GM18511 (cell line): ENCODE measurements around the gene MYO1C.
A peak's percentile ranks its signal among the peaks of the same experiment; 100 is the strongest.
"Not testable (repeated sequence)": the region's sequence is repeated elsewhere in the genome, so short reads cannot be mapped to it uniquely, and the experiment has no call there.

Source experiments
- ATAC-seq: cut with Tn5 transposase; IDR thresholded peaks from one replicate; pipeline ENCODE4 v1.9.1; 2021; ENCODE audit warnings: mild to moderate bottlenecking, moderate library complexity; ENCODE audit not compliant: unreplicated experiment

The MYO1C gene, protein sequence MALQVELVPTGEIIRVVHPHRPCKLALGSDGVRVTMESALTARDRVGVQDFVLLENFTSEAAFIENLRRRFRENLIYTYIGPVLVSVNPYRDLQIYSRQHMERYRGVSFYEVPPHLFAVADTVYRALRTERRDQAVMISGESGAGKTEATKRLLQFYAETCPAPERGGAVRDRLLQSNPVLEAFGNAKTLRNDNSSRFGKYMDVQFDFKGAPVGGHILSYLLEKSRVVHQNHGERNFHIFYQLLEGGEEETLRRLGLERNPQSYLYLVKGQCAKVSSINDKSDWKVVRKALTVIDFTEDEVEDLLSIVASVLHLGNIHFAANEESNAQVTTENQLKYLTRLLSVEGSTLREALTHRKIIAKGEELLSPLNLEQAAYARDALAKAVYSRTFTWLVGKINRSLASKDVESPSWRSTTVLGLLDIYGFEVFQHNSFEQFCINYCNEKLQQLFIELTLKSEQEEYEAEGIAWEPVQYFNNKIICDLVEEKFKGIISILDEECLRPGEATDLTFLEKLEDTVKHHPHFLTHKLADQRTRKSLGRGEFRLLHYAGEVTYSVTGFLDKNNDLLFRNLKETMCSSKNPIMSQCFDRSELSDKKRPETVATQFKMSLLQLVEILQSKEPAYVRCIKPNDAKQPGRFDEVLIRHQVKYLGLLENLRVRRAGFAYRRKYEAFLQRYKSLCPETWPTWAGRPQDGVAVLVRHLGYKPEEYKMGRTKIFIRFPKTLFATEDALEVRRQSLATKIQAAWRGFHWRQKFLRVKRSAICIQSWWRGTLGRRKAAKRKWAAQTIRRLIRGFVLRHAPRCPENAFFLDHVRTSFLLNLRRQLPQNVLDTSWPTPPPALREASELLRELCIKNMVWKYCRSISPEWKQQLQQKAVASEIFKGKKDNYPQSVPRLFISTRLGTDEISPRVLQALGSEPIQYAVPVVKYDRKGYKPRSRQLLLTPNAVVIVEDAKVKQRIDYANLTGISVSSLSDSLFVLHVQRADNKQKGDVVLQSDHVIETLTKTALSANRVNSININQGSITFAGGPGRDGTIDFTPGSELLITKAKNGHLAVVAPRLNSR

DNA sequence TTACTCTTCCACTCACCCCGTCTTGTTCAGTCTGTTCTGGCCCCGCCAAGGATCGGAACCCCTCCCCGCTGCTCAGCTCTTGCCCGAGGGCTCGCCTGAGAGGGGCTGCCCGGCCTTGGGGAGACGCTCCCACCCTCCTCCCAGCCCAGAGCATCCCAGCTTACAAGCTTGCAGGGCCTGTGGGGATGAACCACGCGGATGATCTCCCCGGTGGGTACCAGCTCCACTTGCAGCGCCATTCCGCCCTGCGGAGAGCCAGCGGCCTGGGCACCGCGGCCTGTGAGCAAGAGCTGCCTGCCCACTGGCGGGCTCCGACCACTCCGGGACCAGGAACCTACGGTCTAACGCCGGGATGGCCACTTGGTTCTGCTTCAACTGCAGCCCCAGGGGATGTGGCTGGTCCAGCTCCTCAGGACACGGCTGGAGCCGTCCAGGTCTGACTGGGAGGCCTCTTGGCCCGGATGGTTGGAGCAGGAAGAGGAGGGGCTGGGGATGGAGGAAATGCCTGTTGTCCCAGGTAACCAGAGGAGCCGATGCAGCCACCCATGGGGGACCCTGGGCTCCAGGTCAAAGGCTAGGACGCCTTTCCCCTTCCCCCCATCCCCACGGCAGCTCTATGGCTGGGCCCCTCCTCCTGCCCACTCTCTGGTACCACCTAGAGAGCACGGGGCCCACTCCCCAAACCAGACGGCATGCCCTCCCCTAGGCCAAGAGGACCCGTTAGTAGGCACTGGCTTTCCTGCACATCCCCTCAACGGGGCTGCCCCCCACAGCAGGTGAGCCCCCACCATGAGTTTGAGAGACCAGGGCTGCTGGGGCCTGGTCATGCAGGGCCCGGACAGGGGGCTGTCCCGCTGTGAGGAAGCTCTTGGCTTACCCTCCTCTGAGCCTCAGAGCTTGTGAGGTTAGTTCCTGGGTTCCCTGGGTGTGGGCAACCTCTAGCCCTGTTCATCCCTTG lies at the start of gene MYO1C:
MYO1C (minus strand) TSS at position 438 of the 958 bp plus-strand sequence; CDS start at position 239, 199 bp downstream.
- ATAC-seq = no peak

DNA sequence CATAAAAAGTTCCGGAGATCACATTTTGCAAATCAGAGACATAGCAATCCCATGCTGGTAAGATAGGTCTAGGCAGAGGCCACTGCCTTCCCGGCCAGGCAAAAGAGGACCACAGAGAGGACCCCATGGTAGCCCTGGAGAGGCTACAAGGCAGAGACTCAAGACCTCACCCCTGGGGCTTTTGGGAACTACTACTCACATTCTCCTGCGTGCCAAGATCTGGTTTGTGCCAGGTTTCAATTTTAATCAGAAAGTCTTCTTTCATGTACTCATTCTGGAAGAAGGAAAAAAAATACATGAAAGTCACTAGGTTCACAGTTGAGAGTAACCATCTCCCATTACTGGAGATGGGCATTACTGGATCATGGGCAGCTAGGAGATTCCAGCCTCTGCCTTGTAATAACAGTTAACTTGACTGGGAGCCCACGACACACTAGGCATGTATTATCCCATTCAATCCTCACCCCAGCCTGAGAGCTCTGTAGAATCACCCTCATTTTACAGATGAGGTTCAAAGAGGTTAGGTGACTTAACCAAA lies 49.0 kb upstream of the MYO1C start:
- ATAC-seq = no peak

DNA sequence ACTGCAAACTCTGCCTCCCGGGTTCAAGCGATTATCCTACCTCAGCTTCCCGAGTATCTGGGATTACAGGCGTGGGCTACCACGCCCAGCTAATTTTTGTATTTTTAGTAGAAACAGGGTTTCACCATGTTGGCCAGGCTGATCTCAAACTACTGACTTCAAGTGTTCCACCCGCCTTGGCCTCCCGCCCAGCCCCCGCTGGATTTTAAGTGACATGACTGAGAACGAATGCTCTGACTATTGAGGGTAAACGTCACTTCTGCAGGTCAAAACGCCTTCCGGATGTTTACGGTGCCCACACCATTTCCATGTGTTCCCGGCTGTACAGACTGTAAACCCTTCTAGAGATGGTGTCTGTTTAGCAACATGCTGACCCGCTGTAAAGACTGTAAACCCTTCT lies 47.3 kb upstream of the MYO1C start:
- ATAC-seq = no peak

DNA sequence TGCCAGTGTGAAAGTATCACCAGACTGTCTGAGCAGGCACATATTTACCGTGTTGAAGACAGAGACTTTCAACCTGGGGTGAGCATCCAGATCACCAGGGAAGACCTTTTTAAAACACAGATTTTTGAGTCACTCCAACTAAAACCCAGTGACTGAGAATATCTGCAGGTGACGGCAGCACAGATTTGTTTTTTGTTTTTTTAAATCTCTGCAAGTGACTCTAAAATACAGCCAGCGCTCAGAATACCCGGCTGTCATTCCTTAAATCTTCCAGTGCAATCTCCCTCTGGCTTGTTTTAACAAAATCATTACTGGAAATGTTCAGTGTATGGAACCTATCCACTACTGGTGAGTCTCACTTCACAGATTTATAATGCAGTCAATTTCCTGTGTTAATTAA lies 43.3 kb upstream of the MYO1C start:
- ATAC-seq = no peak

DNA sequence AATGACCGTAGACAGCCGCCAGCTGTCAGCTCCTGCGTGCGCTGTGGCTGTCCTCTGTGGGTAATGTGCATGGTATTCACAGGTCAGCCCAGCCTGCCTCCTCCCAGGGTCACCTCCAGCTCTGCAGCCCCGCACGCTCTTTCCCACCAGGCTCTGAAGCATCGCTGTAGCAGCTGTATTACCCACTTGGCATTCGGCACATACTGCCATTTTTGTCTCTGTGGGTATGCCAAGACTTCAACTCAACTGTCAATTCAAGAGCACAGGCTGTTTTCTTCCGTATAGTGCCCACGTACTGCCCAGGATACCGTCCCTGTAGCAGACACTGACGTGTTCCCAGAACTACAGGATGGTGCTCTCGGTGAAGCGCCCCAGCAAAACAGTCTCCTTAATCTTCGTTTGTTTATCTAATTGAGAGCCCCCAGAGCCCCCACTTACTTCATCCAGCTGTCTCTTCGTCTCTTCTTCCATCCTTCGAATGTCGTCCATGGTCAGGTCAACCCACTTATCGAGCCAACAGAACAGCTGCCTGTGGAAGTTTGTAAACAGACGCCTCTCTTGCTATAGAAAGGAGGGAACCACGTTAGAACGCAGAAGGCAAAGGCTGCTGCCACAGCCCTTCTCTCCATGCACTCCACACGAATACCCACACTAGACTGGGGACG lies 41.3 kb upstream of the MYO1C start:
- no peak for ATAC-seq

DNA sequence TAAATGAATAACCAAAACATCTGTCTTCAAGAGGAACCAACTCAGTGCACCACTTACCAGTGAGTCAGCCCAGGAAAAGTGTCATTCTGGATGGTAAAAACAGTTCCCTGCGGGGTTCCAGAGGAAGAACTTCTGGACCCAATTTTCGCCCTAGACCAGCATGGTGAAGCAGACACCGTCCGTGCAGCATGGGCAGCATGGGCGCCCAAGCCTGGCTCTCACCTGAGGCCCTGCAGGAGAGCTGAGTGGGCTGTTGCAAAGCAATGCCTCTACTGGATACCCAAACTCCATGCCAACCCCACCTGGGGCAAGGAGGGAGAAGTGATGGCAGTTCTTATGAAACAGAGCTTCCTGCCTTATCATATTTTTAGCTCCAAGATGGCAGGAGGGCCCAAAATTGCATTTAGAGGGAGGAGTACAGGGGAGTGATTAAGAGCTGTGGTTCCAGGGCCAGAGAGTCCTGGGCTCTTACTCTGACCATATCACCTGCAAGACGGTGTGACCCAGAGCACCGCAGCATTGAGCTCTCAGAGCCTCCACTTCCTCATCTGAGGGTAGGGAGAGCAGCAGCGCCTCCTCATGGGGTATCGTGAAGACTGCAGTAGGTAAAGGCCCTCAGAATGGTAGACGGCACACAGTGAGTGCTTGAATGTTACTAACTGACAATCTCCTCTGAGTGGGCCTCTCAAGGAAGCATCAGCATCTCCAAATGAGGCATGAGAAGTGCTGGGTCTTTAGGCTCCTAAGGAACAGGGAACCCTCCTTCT lies 40.5 kb upstream of the MYO1C start:
- ATAC-seq = no peak

DNA sequence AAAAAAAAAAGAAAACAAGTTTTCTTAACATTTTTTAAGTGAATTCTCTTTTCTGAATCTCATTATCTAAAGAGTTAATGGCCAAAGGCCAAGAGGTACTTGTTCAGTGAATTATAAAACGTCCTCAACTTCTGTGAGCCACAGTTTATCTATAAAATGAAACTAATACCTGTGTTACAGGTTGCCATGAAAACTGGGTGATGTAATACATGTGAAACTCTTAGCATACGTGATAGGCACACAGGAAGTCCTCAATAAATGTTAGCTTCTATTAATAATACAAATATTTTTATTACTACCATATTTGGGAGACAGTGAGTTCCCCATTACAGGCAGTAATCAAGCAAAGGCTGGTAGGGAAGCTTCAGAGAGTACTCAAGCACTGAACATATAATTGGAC lies 37.4 kb upstream of the MYO1C start:
- ATAC-seq = no peak

DNA sequence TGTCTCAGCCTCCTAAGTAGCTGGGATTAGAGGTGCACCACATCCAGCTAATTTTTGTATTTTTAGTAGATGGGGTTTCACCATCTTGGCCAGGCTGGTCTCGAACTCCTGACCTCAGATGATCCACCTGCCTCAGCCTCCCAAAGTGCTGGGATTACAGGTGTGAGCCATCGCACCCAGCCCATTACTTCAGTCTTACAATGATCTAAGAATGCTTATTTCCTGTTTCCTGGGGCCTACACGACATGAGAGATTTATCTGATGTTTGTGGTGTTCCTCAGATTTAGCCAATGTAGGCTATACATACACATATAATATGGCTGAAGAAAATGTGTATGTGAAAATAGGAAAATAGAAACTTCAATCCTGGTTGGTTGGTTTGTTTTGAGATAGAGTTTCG lies 34.4 kb upstream of the MYO1C start:
- ATAC-seq = not testable (repeated sequence)

DNA sequence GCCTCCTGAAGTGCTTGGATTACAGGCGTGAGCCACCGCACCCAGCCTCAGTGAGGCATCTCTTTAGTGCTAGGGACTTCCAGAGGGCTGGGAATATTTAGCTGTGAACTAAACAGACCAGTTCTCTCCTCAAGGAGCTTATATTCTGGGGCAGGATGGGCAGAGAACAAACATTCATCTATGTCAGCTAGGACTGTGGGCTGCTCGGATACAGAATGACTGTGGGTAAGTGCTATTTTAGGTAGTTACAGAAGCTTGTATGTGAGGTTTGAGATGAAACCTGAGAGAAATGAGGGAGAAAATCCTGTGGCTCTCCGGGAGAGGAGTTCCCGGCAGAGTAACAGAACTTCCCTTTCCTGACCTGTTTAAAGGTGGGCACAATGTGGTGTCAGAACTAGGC lies 30.1 kb upstream of the MYO1C start:
- ATAC-seq = no peak

DNA sequence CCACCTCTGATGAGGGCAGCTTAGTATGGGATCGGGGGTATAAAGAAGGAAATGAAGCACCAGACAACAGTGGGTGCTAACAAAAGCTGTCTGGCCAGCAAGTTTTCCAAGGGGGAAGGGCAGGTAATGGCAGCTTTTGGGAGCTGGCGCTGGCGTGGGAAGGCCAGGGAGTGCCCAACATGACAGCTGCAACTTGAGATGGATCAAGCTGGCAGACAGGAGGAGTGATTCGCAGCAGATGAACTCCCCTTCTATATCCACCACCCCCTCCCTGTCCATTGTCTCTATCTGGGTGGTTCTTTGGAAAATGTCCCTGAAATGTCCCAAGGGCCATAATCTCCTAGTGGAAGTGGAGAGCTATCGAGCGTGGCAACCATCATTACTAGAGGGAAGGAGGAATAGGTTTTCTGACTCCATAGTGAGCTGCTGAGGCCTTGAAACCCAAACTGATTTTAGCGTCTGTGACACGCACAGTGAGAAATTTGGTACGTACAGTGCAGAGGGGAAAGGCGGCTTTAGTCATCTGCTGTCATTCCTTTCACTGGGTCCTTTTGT lies 28.7 kb upstream of the MYO1C start:
- ATAC-seq = no peak

DNA sequence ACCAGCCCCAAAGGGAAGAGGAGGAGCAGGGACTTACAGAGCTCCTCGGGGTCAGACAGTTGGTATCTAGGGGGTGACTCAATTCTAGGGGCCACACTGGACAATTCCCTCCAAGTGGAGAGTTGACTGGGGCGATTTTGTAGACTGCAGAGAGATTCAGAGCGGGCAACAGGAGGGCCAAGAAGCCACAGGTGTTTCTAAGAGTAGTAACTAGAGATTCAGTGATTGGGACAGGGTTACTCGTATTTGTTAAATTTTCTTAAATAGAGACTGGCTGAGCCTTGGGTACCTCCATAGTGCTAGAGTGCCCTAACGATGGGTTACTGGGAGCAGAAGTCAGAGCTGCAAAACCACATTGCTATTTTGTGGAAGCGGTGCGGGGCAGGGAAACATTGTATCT lies 27.2 kb upstream of the MYO1C start:
- ATAC-seq = no peak

DNA sequence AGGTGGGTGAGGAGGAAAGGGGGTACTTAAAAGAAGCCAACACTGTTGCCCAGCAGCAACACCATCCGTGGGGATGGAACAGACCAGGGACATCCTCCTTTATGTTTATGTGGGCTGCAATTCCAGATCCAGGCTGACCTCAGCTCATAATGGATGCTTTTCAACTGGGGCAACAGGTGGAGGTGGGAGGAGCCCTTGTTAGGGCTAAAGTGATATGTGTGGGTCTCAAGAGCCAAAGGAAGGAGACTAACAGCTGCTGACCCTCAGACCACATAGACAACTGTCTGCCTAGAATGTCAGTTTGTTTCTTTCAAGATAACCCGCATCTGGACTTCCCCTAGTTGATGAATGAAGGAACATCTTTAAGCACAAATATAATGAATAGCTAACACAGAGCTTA lies 25.9 kb upstream of the MYO1C start:
- no peak for ATAC-seq

DNA sequence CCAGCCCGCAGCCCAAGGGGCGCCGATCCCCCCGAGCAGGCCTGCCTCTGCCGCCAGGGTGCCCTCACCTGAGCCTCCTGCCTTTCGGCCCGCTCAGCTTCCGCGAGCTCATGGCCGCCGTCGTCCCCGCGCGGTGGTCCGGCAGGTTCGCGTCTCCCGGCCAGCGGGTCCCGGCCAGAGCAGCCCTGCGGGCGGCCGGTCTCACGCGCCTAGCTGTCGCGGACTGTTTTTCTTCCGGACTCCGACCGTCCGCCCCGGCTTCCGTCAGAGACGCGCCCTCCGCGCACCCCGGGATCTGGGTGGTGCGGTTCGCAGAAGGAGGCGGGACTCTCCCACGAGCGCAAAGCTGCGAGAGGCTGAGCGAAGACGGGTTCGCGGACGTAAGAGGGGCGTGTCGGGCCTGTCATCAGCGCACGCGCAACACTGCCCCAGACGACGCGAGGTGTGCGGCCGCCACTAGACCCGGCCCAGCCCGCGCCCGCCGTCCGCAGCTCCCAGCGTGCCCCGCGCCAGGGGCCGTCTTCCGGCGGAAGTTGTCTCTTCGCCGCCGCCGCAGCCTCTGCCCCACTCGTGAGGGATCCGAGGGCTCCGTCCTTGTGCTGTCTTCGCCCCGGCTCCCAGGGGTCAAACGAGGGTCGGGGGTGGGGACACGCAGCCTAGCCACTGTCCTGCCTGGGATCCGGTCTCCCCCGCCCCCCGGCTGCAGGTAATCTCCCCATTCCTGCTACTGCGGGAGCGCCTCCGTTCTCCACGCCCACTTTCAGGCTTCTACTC lies 24.1 kb upstream of the MYO1C start, which contains the start of gene INPP5K:
INPP5K (minus strand) TSS at position 225 of the 774 bp plus-strand sequence; CDS start at position 112, 113 bp downstream.
- ATAC-seq = peak; percentile 88

DNA sequence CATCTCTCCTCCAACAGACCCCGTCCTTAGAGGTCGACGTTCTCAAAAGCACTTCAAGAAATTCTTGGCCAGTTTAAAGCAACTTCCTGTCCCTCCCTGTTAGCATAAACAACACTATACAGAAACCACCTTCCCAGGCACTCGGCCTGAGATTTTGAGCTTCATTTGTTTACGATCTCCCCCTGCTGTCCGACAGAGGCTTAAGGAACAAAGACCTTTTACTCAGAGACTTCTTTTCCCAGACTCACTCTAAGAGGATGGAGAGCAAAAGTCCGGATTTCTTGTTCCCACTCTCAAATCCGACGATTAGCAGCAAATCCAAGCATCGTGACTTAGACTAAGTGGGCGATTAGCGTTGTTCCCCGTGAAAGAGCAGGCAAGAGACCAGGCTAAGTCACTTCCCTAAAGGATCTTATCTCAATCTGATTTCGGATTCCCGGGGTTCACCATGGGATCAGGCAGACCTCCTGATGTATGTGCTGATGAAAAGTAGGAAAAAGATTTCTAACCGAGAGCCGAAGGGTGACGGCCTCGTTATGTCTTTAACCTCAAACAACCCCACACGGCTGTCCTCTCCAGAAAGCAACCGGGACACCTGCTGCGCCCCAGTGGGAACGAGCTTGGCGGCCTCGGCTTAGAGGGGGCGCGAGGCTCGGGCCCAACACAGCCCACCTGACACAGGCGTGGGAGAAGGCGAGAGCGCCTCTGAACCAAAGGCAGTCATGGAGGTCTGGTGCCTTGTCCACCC lies 23.3 kb upstream of the MYO1C start:
- peak; percentile 36 for ATAC-seq

DNA sequence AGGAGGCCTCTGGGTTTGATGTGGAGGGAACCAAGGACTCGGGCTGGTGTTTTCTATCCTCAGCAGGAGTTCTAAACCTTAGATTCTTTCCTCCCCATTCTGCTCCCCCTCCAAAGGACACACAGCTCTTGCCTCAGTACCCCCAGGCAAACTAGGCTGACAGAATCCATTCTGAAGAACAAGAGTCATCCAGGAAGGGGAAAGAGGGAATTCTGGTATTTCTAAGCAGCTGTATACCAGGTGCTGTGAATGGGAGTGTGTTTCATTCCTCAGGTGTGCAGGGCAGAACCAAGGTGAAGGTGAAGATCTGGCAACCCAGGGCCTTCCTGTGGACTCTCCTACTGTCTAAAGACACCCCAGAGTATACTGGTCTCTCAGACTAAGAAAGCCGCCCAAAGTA lies 19.9 kb upstream of the MYO1C start:
- no peak for ATAC-seq

DNA sequence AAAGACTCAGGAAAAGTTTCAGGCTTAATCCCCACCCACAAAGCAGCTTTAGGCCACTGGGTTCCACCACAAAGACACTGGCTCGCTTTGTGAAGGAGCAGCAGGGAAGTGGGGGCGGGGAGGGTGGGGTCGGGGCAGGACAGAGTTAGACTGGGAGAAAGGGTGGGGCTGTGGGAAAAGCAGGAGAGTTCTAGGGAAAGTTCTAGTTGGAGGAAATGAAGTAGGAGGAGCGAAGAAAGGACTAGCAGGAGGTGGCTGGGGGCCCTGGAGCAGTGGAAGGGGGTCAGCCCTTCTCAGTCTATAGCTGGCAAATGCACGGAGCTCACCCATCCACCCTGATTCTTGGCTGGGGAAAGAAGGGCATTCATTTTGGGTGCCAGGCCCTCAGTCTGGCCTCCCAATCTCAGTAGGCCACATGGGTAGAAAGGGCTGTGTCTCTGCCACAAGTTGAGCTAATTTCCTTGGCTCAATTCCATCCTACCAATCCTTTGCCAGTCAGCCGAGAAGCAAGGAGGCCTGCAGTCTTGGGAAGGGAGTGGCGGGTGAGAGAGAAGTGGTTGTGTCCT lies 19.4 kb upstream of the MYO1C start:
- no peak for ATAC-seq

DNA sequence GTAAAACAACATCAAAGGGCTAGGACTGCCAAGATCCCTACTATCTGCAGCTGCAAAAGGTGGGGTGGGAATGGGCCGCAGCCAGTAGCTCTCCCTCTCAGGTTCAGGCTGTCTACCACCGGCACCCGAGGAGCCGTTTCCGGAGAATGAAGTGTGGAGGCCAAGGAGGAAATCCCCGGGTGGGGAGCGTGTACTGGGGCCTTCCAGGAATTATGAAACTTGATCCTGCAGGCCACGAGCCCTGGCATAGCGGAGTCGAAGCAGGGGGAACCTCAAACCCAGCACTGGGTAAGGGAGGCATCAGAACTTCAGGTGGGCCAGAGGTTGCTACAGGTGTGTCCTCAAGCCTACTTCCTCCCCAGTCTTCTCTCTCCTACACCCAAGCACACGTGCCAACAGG lies 18.8 kb upstream of the MYO1C start:
- no peak for ATAC-seq
